Caco-2 (cell line): Measurements from ENCODE around the gene SUMO3. TPM values are rescaled to one million over a fixed set of nuclear protein-coding genes. Genes with fewer than 3 reads are reported as not detected.

ENCODE experiments used
- BruUV-seq: library from RNA; stranded (reverse); fragments of 400-500 nt; replicated peaks from 2 replicates; lab custom pipeline; 2021; lab: Mats Ljungman, UMichigan
- CTCF ChIA-PET: fragments of 300-600 bp; sonication (Branson Sonifier 250); formaldehyde crosslinking; loops from one replicate; lab custom pipeline; 2022; ENCODE audit warnings: antibody characterized with exemption; lab: Charles Lee
- POLR2A ChIA-PET: fragments of 300-600 bp; sonication (Branson Sonifier 250); formaldehyde crosslinking; loops from one replicate; lab custom pipeline; 2022; ENCODE audit warnings: antibody characterized with exemption; lab: Charles Lee
- DNase-seq, 2 experiments: peaks; one replicate each; pipeline versions ENCODE4 v3.0.0 to v3.0.0-alpha.2; 2020 to 2022
- H3K27me3 ChIP-seq: replicated peaks from 2 replicates; pipeline ENCODE4 v1.6.0; 2011; ENCODE audit warnings: low read length; ENCODE audit not compliant: control insufficient read depth, insufficient read depth
- H3K36me3 ChIP-seq: 2 replicates; pipeline ENCODE4 v1.5.1; 2011; ENCODE audit warnings: low read length; ENCODE audit not compliant: control insufficient read depth, insufficient read depth
- H3K4me1 ChIP-seq: fragments of 250-450 bp; sonication (Bioruptor Pico); 2 replicates; pipeline ENCODE4 v1.5.1; 2020; ENCODE audit warnings: mild to moderate bottlenecking
- H3K4me3 ChIP-seq: 2 replicates; pipeline ENCODE4 v1.5.1; 2011; ENCODE audit warnings: low read depth, mild to moderate bottlenecking, control low read depth, low read length
- H3K9me3 ChIP-seq: fragments of 250-450 bp; sonication (Bioruptor Pico); 2 replicates; pipeline ENCODE4 v1.5.1; 2020; ENCODE audit warnings: mild to moderate bottlenecking, moderate library complexity
- H3K27ac Mint-ChIP-seq: one replicate; pipeline ENCODE4 v1.8.0; 2022; ENCODE audit warnings: mixed read lengths; ENCODE audit not compliant: unreplicated experiment
- H3K27me3 Mint-ChIP-seq: one replicate; pipeline ENCODE4 v1.8.0; 2022; ENCODE audit warnings: mixed read lengths; ENCODE audit not compliant: insufficient read depth, unreplicated experiment
- H3K36me3 Mint-ChIP-seq: one replicate; pipeline ENCODE4 v1.8.0; 2022; ENCODE audit warnings: mild to moderate bottlenecking, mixed read lengths; ENCODE audit not compliant: insufficient read depth, unreplicated experiment
- H3K4me1 Mint-ChIP-seq: one replicate; pipeline ENCODE4 v1.8.0; 2022; ENCODE audit warnings: low read depth, mixed read lengths; ENCODE audit not compliant: unreplicated experiment
- H3K4me3 Mint-ChIP-seq: one replicate; pipeline ENCODE4 v1.8.0; 2022; ENCODE audit warnings: mild to moderate bottlenecking, moderate library complexity, mixed read lengths; ENCODE audit not compliant: unreplicated experiment
- H3K9me3 Mint-ChIP-seq: one replicate; pipeline ENCODE4 v1.8.0; 2022; ENCODE audit warnings: mixed read lengths; ENCODE audit not compliant: unreplicated experiment
- intact Hi-C: fragments of 100-400 bp; cut with micrococcal nuclease; formaldehyde crosslinking; loops from one replicate; pipeline ENCODE4 v1.10.0; 2022; ENCODE audit not compliant: unreplicated experiment
- total RNA-seq: library from RNA; stranded (reverse); gene quantifications from 2 replicates; pipeline ENCODE4 v1.2.3, GENCODE V29; 2022
- TF ChIP-seq, protein P1 (sequence below), 2 experiments: fragments of 200-600 bp in 1 of 2; IDR thresholded peaks; 1 replicate in 1 of 2; 2 replicates in 1 of 2; pipeline versions ENCODE4 v1.5.1 to v1.8.0; 2011 to 2022; ENCODE audit warnings: antibody characterized with exemption in 1 of 2, control low read depth in 1 of 2, inconsistent platforms in 1 of 2, low read depth in 1 of 2, low read length in 1 of 2, mild to moderate bottlenecking in 1 of 2, moderate library complexity in 1 of 2; ENCODE audit not compliant: insufficient read depth in 1 of 2, severe bottlenecking in 1 of 2, unreplicated experiment in 1 of 2

The SUMO3 gene
- total RNA-seq, 1 experiment from 2014 or later: 118 TPM

DNA sequence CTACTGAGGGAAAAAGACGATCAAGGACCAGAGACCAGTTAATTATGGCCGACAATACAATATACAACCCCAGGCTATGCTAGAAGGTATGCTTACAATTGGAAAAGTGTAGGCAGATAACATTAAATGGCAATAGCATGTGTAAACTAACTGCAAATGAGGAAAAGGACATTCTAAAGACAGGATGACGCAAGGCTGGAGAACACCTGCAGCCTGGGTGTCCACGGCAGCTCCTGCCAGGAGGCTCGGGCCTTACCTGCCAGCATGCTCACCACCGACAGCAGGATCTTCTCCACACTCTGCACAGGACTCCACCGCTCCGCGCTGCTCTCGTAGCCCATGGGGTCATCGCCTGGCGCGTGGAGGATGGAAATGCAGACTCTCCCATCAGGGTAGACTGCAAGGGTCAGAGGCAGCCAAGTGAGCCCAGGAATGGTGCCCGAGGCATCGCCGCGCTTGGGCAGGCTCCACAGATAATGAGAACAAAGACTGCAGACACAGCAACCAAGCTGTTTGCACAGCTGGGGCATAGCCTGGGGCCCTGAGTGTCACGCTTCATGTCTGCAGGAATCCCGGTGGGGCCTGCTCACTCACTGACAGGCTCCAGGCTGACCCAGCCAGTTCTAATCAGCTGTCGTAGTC, 44.5 kb downstream of the SUMO3 start:
- H3K9me3 Mint-ChIP-seq: no peaks in the 10 kb centered on the region
- peaks cover 3% of the 10 kb centered on the region for H3K36me3 ChIP-seq
- H3K27me3 Mint-ChIP-seq: no peaks in the 10 kb centered on the region
- H3K4me3 ChIP-seq: peak overlapping the region; percentile 16; the same call in 1 of the 2 replicates
- POLR2A ChIA-PET: no interaction called here
- intact Hi-C loops: loop anchor here (1.0 kb wide), 1 partner anchor 10 kb away; no protein-coding TSS in a partner anchor
- H3K27me3 ChIP-seq: no peaks in the 10 kb centered on the region
- H3K27ac Mint-ChIP-seq: peak overlapping the region; percentile 70
- H3K4me1 Mint-ChIP-seq: peaks cover 4% of the 10 kb centered on the region
- no peak overlapping the region for H3K4me3 Mint-ChIP-seq
- DNase-seq: peak; percentile 83 to 86
- CTCF ChIA-PET: interaction anchor here (0.7 to 1.0 kb wide), 2 partner anchors 20 to 31 kb away, joined by 3 to 4 read pairs; no protein-coding TSS in a partner anchor
- H3K4me1 ChIP-seq: peaks cover 11% of the 10 kb centered on the region
- peaks cover 73% of the 10 kb centered on the region for H3K36me3 Mint-ChIP-seq
- BruUV-seq: no TSS peak
- H3K9me3 ChIP-seq: no peaks in the 10 kb centered on the region
- TF ChIP-seq, protein P1, sequence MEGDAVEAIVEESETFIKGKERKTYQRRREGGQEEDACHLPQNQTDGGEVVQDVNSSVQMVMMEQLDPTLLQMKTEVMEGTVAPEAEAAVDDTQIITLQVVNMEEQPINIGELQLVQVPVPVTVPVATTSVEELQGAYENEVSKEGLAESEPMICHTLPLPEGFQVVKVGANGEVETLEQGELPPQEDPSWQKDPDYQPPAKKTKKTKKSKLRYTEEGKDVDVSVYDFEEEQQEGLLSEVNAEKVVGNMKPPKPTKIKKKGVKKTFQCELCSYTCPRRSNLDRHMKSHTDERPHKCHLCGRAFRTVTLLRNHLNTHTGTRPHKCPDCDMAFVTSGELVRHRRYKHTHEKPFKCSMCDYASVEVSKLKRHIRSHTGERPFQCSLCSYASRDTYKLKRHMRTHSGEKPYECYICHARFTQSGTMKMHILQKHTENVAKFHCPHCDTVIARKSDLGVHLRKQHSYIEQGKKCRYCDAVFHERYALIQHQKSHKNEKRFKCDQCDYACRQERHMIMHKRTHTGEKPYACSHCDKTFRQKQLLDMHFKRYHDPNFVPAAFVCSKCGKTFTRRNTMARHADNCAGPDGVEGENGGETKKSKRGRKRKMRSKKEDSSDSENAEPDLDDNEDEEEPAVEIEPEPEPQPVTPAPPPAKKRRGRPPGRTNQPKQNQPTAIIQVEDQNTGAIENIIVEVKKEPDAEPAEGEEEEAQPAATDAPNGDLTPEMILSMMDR (IDR thresholded peaks at IDR 0.05; ENCODE audit: insufficient read depth in 1 of 2, low read depth in 1 of 2, low read length in 1 of 2, severe bottlenecking in 1 of 2, unreplicated experiment in 1 of 2): no peak

DNA sequence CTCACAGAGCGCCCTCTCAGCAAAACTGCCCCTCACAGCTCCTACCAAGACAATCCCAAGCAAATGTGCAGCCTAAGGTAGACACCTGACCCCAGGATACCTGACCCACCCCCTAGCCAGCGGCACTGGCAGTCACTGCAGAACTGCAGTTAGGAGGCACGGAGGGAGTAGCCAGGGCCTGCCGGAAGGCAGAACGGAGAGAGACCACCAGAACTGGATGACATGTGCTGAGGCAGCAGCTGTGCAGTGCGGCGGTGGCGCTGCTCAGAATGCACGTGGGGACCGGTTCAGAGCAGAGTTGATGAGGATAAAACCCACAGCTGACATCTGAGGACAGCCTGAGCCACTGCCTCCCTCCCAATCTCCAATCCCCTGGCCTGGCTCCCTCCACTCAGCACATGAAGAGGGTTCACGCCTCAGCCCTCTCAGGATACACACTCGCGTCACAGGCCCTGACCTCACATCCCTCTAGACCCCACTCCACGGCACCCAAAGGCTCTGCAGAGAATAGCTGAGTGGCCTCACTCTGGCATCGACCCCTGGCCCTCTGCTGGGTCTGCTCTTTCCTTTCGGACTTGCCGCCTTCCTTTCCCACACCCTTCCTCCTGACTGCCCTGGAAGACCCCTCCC, 45.9 kb downstream of the SUMO3 start:
- intact Hi-C loops: no loop called here
- Histone ChIP-seq H3K4me1 (peaks cover 11% of the 10 kb centered on the region), H3K9me3 (no peaks in the 10 kb centered on the region), H3K36me3 (peaks cover 3% of the 10 kb centered on the region), H3K27me3 (no peaks in the 10 kb centered on the region), H3K4me3 (no peak overlapping the region)
- BruUV-seq: no TSS peak
- Mint-ChIP-seq H3K27me3 (no peaks in the 10 kb centered on the region), H3K4me3 (no peak overlapping the region), H3K9me3 (no peaks in the 10 kb centered on the region), H3K27ac (peak overlapping the region; percentile 70), H3K36me3 (peaks cover 69% of the 10 kb centered on the region), H3K4me1 (no peaks in the 10 kb centered on the region)
- ChIA-PET POLR2A (no interaction called here), CTCF (no interaction called here)
- TF ChIP-seq, protein P1 (IDR thresholded peaks at IDR 0.05; ENCODE audit: insufficient read depth in 1 of 2, low read depth in 1 of 2, low read length in 1 of 2, severe bottlenecking in 1 of 2, unreplicated experiment in 1 of 2): no peak
- DNase-seq: no peak

DNA sequence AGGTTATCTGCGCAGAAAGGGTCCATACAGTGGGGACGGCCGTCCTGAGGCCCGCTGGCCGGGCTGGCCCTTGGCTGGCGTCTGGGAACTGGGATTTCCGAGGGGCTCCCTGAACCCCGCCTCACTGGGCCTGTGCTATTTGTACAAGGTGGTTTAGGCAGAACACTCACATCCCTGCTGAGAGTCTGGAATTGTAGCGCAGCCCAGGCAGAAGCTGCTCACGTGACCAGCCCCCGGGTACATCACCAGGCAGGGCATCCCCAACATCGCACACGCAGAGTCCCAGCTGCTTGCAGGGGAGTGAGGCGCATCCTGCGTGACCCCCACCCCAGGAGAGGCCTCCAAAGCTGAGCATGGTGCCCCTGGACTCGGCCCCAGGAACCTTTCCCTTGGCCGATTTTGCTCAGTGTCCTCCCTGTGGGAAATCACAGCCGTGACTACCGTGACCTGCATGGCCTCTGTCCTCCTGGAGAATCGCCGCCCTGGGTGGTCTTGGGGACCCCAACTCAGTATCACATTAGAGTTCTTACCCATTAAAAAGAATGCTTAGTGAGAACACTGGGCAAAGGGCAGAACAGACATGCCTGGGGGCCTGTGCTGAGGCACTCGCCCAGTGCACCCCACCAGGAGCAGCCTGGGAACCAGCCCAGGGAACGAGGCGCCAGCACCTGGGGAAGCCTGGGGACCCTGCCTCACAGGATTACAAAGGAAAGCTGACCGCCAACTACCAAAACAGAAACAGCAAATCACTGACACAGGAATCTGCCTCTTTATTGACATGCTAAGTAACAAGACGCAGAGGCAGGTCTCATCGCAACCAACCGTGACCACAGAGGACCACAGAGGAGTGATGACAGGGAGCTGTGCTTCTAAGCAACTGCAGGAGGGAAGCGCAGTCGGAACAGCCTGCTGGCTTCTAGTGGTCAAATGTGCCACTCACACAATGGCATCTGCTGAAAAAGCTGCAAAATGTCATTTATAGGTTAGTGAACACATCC, 49.7 kb downstream of the SUMO3 start:
- DNase-seq: no peak
- peaks cover 14% of the 10 kb centered on the region for H3K4me1 Mint-ChIP-seq
- TF ChIP-seq, protein P1 (IDR thresholded peaks at IDR 0.05; ENCODE audit: insufficient read depth in 1 of 2, low read depth in 1 of 2, low read length in 1 of 2, severe bottlenecking in 1 of 2, unreplicated experiment in 1 of 2): no peak
- intact Hi-C loops: no loop called here
- no peak overlapping the region for H3K27ac Mint-ChIP-seq
- no TSS peak for BruUV-seq
- H3K9me3 Mint-ChIP-seq: no peaks in the 10 kb centered on the region
- peaks cover 65% of the 10 kb centered on the region for H3K36me3 Mint-ChIP-seq
- H3K36me3 ChIP-seq: peaks cover 1% of the 10 kb centered on the region; the same call in 1 of the 2 replicates
- H3K27me3 ChIP-seq: no peaks in the 10 kb centered on the region
- CTCF ChIA-PET: no interaction called here
- H3K4me3 ChIP-seq: no peak overlapping the region
- H3K9me3 ChIP-seq: no peaks in the 10 kb centered on the region
- POLR2A ChIA-PET: no interaction called here
- no peaks in the 10 kb centered on the region for H3K27me3 Mint-ChIP-seq
- H3K4me3 Mint-ChIP-seq: no peak overlapping the region
- H3K4me1 ChIP-seq: peaks cover 13% of the 10 kb centered on the region
